ENCODE results near the gene SIPA1L3.

Gene SIPA1L3

DNA sequence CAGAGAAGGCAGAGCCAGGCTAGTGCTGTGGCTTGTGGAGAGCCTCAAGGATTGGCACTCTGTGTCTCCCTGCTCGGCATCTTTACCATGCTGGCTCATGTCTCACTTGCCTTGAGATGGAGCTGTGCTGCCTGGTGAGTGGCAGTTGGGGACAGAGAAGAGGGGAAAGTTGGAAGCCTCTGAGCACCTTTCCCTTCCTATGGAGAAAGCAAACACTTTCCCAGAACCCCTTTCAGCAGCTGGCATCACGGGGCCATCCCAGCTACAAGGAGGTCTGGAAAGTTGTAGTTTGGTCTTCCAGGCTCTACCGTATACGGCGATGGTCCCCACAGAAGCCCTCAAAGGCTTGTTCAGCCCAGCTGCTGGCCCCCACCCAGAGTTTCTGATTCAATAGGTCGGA, 258.3 kb downstream of the SIPA1L3 start:
- no peak for DNase-seq

DNA sequence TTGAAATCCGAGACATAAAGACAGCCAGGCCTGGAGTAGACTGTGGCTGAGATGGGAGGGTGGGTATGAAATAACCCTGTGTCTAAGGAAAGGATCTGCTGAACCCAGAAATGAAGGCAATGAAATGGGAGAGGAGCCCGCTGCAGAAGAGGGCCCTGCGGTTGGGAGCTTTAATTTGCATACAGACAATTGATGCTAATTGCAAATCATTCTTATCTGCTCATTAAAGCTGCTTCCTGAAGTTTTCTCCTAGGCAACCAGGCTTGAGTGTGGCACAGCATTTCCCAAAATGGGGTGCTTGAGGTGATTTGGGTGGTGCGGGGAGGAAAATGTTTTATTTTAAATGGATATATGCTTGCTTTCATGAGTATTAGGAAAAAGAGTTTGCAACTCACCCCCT, 261.6 kb downstream of the SIPA1L3 start:
- no peak for DNase-seq

DNA sequence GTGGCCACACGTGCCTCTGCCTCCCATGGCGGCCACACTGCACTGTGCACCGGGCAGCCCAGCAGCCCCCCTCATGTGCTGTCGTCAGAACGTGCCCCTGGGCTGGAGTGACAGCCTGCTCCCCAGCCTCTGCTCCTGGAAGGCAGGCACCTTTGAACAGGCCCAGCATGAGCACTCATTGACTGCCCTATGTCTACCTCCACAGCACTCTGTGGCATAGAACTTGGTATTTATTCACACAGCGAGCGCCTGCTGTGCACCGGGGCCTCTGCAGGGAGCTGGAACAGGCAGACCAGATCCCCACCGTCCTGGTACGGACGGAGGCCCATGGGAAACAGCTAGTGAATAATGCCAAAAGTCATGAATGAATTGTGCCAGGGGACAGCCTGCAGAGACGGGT, 263.3 kb downstream of the SIPA1L3 start:
- DNase-seq: no peak

DNA sequence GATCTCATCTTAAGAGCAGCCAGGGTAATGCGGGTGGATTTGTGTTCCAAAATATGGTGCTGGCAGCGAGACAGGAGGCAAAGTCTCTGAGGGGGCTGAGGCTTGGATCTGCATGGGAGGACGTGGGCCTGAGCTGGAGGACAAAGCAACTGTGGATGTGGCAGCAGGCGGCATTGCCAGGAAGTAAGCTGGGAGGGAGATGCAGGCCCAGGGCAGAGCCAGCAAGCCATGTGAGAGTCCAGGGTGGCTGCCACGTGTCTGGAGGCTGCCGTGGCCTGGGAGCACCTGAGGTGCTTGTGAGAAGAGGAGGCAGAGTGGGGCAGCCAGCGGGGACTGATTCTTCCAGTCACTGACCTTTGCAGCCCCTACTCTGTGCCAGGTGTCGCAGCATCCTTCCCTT, 265.0 kb downstream of the SIPA1L3 start:
- DNase-seq: no peak

DNA sequence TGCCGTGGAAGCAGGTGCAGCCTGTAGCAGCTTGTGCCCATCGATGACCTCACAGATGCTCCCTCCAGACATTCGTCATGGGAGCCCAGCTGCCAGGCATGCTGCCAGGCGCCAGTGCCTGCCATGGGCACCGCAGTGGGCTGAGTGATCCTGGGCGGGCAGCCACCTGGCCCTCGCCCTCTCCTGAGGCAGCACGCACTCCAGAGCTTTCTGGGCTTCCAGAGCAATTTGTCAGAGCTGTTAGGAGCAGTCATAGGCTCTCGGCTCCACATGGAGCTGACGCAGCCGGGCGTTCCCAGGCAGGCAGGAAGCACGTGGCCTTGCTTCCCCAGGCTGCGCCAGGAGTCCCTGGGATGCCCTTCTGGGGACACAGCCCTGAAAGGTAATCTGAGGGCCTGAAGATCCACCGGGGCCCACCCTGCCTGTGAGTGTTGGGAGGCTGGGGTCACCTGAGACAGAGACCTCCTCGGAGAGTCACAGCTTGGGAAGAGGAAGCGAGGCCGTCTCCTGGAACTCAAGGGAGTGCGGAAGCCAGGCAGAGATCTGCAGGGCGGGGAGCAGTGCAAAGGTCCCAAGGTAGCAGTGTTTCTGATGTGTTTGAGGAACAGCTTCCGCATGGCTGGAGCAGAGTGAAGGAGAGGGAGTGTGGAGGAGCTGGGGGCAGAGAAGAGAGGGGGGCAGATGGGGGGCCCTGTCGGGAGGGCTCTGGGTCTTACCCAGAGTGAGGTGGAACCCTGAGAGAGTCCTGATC, 266.5 kb downstream of the SIPA1L3 start:
- peak; percentile 90 for DNase-seq

DNA sequence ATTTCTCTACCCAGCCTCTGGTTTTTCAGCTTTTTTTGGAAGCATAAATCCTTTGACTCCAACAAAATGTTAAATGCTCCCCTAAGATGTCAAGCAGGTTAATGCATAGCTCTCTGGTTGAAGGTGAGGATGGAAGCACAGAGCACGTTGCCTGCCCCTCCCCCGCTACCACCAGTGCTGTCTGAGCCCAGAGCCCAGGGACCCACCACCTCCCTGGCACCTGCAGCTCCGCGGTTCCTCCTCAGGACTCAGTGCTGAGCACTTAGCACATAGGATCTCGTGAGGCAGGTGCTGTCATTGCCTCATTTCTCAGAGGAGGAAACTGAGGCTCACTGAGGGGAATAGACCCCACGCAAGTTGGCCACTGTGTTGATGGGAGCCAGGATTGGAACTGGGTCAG, 268.4 kb downstream of the SIPA1L3 start:
- no peak for DNase-seq

DNA sequence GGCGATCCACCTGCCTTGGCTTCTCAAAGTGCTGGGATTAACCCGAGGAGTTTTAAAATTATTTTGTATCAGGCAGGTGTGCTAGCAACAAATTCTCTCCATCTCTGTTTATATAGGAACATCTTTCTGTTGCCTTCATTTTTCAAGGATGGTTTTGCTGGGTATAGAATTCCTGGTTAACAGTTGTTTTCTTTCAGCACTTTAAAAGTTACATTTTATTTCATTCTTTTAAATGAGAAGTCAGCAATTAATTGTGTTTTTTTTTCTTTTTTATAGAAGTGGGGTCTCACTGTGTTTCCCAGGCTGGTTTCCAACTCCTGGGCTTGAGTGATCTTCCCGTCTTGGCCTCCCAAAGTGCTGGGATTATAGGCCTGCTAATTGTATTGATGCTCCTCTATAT, 273.1 kb downstream of the SIPA1L3 start:
- DNase-seq: no peak

DNA sequence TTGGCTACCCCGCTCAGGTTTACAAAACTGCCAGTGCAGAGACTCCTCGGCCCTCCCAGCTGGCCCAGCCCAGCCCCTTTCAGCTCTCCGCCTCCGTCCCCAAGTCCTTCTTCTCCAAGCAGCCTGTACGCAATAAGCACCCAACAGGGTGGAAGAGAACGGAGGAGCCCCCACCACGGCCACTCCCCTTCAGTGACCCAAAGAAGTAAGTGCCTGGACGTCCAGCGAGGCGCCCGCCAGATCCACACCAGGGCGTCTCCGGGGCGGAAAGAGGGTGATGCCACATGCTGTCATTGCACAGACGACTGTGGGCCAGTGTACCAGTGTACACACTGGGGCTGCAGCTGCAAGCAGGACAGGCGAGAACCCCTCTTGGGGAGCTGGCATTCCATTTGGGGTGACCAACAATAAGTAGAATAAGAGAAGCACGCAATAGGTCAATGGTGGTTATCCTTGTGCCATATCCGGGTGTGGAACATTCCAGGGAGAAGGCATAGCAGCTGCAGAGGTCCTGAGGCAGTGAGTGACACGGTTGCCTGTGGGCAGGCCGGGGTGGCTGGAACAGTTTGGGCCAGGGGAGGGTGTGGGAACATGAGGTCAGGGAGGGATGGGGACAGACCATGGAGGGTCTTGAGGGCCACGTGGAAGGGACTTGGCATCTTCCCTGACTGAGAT, 275.7 kb downstream of the SIPA1L3 start:
- no peak for DNase-seq

DNA sequence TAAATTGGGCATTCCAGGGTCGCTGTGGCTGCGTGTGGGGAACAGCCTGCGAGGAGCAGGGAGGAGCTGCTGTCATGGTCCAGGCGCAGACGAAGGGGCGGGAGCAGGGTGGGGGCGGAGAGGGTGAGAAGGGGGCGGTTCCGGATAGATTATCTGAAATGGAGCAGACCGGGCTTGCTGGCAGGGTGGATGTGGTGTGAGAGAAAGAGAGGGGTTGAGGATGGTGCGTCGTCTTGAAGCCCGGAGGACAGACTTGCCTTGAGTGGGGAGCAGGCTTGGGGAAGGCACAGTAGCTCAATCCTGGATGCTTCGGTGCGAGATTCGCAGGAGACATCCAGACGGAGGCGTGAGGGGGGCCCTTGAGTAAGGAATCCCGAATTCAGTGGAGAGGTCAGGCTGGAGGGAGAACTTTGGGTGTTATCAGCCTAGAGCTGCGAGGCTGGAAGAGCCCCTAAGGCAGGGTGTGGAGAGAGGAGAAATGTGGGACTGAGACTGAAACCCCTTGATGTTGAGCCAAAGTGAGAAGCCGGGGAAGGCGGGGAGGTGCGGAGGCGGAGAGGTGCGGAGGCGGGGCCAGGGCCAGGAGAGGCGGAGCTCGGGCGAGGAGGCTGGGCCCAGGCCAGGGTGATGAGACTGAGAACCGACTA, 276.4 kb downstream of the SIPA1L3 start:
- DNase-seq: no peak

DNA sequence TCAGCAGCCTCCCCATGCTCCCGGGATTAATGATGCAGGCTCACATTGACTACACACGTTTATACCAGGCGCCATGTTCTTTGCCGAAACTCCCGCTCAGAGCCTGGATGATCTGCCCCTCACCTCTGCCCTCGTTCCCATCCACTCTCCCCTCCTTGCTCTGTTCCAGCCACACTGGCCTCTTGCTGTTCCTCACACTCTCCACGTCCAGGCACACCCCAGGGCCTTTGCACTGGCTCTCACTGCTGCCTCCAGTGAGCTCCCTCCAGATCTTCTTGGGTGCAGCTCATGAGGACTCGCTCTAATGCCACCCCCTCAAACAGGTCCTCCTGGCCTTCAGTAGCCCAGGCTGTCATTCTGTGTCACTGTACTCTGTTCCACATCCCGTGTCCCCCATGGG, 277.8 kb downstream of the SIPA1L3 start:
- no peak for DNase-seq

DNA sequence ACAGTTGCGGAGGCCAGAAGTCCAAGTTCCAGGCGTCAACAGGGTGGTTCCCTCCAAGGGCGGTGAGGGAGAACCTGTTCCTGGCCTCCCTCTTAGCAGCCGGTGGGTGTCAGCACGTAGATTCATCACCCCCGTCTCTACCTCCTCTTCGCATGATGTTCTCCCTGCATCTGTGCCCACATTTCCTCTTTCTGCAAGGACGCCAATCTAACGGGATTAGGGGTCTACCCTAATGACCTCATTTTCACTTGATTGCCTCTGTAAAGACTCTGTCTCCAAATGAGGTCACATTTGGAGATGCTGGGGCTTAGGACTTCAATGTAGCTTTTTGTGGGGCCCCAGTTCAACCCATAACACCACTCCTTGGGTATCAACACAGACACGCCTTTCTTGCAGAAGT, 278.6 kb downstream of the SIPA1L3 start:
- no peak for DNase-seq

DNA sequence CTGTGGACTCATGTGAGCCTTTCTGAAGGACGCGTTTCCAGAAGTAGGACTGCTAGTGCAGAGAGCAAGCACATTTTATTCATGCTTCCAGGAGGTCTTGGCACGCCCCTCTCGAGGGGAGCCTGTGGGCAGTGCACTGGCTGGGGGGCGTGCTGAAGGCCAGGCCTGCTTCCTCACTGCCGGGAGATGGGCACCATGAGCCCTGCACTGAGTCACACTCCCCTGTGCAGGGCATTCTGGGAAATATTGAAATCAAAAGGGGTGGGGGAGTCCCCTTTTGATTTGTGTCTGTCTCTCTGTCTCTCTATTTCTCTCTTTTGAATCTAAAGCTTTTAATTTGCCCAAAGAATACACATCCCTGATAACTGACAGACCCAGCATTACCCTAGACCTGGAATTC, 283.1 kb downstream of the SIPA1L3 start:
- no peak for DNase-seq

DNA sequence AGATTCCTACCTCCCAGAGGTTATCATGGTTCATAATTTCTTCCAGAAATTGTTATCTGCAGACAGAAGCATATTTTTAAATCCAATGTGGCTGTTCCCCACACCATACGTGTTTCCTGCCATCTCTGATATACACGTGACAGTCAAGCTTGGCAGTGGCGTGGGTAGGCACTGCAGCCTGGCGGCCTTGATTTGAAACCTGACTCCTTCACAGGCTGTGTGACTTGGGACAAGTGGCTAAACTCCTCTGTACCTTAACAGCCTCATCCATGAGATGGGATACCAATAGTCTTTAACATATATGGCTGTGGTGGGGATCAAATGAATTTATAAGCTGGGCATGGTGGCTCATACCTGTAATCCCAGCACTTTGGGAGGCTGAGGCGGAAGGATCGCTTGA, 283.8 kb downstream of the SIPA1L3 start:
- DNase-seq: no peak

DNA sequence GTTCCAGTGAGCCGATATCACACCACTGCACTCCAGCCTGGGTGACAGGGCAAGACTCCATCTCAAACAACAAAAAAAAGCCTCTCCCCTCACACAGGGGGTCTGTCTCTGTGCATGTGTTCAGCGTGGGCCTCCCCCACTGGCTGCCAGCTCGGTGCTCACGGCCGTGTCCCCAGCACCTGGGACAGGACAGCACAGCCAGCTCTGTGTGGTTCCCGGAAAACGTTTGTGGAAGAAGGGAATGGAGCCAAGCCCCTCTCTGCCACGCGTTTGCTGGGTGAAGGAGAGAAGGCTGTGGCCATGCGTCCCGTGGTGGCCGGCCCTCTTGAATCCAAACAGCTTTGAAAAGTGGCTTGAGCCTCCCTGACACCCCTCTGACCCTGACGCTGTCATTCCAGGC, 284.7 kb downstream of the SIPA1L3 start:
- no peak for DNase-seq

DNA sequence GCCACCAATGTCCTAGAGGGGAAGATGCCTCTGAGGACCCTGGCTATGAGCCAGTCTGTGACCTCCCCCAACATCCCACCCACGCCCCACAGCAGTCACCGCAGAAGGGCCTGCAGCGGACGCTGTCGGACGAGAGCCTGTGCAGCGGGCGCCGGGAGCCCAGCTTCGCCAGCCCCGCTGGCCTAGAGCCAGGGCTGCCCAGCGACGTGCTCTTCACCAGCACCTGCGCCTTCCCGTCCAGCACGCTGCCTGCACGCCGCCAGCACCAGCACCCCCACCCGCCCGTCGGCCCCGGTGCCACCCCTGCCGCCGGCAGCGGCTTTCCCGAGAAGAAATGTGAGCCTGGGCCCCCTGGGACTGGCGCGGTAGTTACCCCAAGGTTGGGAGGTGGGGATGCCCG, 286.4 kb downstream of the SIPA1L3 start:
- peak; percentile 70 for DNase-seq

DNA sequence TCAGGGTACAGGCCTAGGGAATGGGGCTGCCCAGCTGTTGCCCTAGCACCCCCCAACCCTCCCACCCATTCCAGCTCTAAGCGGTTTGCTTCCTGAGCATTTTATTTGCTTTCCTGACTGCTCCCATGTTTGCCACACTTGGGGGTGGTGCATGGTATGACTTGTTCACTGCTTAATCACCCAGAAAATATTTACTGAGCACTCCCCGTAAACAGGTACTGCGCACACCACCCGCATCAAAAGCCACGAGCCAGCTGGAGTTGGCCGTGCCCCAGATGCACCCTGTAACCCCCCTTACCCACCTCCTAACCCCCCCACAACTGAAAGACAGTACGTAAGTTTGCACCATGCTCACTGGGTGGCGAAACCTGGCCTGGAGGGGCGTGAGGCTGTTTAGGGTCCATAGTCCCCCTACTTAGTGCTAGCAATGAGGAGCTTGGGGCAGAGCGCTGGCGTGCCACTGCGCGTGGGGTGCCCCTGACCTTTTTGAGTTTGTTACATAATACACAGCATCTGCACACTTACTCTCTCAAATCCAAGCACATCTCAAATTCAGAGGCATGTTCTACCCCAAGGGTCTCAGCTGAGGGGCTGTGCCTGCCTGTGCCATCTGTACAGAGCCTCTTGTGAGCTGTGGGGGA, 287.2 kb downstream of the SIPA1L3 start:
- DNase-seq: peak; percentile 46

DNA sequence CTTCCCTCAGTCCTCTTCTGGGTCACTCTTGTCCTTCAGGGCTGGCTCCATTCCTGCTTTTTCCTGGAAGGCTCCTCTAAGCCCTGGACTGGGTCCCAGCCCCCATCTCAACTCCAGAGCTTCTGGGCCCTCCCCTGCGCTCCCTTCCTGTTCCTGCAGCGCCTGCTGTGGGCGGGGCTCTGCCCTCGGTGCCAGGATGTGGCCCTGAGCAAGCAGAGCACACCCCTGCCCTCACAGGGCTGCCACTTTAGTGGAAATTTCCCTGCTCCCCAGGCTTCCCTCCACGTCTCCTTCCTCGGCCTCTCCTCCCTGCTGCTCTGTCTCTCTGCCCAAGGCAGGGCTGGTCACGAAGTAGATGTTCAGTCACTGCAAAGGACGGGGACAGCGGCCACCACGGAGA, 288.2 kb downstream of the SIPA1L3 start:
- no peak for DNase-seq

DNA sequence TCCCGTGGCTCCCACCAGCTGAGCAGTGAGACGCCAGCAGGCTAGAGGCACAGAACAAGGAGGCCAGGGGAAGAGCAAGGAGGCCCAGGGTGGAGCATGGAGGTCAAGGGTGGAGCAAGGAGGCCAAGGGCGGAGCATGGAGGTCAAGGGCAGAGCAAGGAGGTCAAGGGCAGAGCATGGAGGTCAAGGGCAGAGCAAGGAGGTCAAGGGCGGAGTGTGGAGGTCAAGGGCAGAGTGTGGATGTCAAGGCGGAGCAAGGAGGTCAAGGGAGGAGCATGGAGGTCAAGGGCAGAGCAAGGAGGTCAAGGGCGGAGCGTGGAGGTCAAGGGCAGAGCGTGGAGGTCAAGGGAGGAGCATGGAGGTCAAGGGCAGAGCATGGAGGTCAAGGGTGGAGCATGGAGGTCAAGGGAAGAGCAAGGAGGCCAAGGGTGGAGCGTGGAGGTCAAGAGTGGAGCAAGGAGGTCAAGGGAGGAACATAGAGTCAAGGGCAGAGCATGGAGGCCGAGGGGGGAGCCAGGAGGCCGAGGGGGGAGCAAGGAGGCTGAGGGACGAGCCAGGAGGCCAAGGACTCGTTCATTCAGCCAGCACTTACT, 289.3 kb downstream of the SIPA1L3 start:
- no peak for DNase-seq

DNA sequence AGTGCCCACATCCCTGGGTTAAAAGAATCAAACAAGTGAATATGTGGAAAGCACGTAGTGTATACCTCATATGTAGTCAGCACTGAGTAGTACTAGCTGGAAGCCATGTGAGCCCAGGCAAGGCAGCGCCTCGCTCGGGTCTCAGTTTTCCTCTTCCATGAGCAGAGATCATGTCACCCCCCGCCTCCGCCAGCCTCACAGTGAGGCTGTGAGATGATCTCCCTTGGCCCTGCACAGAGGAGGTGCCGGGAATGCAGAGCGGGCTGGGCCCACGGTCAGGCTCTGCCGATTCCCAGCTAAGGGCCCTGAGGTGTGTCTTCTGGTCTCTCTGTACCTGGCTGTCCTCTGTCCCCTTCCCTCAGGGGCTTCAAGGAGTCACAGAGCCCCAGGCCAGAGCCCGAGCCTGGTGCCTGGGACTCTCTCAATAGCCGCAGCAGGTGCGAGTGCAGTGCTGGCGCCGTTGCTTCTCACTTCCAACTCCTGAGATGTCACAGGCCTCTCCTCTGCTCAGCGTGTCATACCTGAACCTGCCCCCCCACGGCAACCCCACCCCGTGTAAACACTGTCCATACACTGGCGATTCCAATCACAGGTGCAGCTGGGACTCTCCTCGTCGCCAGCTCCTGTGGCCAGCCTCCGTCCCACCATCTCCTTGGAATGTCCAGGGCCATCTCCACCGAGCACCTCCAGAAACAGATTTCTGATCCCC, 290.1 kb downstream of the SIPA1L3 start:
- no peak for DNase-seq

DNA sequence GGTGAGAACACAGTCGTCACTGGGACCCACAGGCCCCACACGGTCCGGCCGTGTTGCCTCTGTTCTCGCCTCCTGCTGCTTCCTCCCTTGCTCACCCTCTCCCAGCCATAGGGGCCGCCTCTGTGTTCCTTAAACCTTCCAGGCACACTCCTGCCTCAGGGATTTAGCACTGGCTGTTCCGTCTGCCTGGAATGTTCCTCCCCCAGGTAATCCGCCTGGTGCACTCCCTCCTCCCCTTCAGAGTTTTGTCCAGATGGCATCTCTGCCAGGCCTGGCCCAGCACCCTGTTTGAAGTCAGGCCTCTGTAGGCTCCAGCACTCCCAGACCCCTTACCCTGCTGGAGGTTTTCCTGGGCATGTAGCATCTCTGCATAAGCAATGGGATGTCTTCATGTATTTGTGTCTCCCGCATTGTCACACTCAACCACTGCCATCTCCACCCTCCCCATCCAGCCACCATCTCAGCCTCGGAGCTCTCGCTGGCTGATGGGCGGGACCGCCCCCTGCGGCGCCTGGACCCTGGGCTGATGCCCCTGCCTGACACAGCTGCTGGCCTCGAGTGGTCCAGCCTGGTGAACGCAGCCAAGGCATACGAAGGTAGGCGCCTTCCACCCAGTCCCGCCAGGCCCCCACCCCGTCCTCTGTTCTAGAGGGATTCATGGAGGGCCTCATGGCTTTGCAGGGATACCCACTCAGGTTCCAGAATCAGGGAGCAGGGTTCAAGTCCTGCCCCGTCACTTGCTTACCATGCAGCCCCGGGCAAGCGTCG, 291.1 kb downstream of the SIPA1L3 start:
- DNase-seq: no peak

DNA sequence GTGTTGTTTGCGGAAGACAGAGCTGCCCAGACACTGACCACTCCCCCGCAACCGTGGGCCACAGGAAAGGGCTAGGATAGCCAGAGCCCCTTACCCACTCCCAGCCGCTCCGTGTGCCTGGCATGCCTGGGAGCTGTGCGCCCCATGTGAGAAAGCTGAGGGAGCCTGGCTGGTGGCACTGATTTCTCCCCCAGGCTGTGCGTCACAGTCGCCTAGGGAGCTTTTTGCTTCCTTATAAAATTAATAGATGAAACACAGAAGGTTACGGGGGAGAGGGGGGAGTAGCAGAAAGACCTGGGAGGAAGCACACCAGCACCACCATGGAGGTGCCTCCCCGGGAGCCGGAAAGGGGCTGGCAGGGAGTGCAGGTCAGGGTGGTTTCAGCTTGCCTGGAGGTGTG, 292.3 kb downstream of the SIPA1L3 start:
- no peak for DNase-seq

DNA sequence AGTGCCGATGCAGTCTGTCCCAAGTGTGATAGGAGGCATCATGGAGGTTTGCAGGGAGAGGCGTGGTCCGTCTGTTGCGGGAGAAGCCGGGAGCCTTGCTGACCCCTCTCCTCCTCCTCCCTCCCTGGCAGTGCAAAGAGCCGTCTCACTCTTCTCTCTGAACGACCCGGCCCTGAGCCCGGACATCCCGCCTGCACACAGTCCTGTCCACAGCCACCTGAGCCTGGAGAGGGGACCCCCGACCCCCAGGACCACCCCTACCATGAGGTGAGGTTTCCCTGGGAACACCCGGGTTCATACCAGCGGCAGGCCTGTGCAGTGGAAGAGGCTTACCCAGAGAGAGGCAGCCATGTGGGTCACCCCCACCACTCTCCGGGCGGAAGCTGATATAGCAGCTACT, 294.7 kb downstream of the SIPA1L3 start:
- DNase-seq: no peak

Measured in NCI-H1092 treated with DMSO at 0.1 percent for 48 hours (cell line).